HEK293T (cell line): ENCODE data around the gene LUC7L2.

ENCODE experiments used
- ARNT ChIP-seq: fragments of 450-650 bp; IDR thresholded peaks from 2 replicates; pipeline ENCODE4 v1.6.1; 2017; ENCODE audit warnings: mild to moderate bottlenecking
- BHLHE40 ChIP-seq: fragments of 450-650 bp; IDR thresholded peaks from 2 replicates; pipeline ENCODE4 v1.6.1; 2016; ENCODE audit warnings: mild to moderate bottlenecking, moderate library complexity, borderline replicate concordance
- ELF4 ChIP-seq: fragments of 450-650 bp; IDR thresholded peaks from 2 replicates; pipeline ENCODE4 v1.6.1; 2017; ENCODE audit warnings: antibody characterized with exemption
- FOXA1 ChIP-seq: fragments of 450-650 bp; IDR thresholded peaks from 2 replicates; pipeline ENCODE4 v1.6.1; 2016; ENCODE audit warnings: mild to moderate bottlenecking
- NFRKB ChIP-seq: fragments of 450-650 bp; IDR thresholded peaks from 2 replicates; pipeline ENCODE4 v1.6.1; 2016; ENCODE audit warnings: mild to moderate bottlenecking, moderate library complexity
- SP1 ChIP-seq: fragments of 450-650 bp; IDR thresholded peaks from 2 replicates; pipeline ENCODE4 v1.6.1; 2017
- SUZ12 ChIP-seq: fragments of 450-650 bp; IDR thresholded peaks from 2 replicates; pipeline ENCODE4 v1.6.1; 2016; ENCODE audit warnings: mild to moderate bottlenecking
- TARDBP ChIP-seq: fragments of 450-650 bp; IDR thresholded peaks from 2 replicates; pipeline ENCODE4 v1.6.1; 2016

DNA sequence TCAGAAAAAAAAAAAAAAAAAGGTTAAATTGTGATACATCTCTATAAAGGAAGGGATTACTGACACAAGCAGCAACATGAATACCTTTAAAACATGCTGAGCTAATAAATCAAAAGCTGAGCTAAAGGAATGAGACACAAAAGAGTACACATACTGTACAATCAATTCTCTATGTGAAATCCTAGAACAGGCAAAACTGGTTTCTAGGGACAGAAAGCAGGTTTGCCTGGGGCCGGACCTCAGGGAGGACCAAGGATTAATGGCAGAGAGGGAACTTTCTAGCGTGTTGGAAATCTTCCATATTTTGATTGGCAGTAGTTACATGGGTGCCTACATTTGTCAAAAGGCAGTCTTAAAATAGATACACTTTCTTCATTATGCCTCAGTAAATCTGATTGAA, 71.3 kb downstream of the LUC7L2 start:
- TF ChIP-seq BHLHE40 (no peak), SUZ12 (no peak), ELF4 (no peak), SP1 (no peak), FOXA1 (no peak), ARNT (no peak), NFRKB (no peak), TARDBP (no peak)
